ENCODE results near the gene ANKS1B. TPM values are rescaled to one million over a fixed set of nuclear protein-coding genes. Genes with fewer than 3 reads are reported as not detected.

ANKS1B gene
- total RNA-seq, 5 donors from 2014 or later (not counting 1 experiment from before 2014, with no cell fraction given): 0.18 to 0.47 (median 0.19) TPM; not detected in 2

DNA sequence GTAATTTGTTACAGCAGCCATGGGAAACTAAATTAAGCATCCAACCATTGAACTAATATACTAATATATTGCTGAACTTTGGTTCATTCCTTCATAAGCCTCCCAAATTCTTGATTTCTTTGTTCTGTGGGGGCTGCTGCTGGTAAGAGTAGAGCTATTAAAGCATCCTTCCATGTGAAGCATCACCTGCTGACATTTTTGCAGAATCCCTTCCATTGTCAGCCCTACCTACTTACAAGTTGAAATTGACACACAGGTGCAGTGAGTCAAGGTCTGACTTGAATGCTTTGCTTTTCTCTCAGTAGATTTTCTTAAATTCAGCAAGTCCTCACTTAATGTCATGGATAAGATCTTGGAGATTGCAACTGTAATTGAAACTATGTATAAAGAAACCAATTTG, 865.3 kb downstream of the ANKS1B start:
- no peaks in the 10 kb centered on the region for H3K36me3 Mint-ChIP-seq
- CTCF ChIA-PET: no interaction called here
- H3K36me3 ChIP-seq (ENCODE audit: control insufficient read depth in 2 of 2, extremely low read depth in 1 of 2, insufficient read depth in 1 of 2, low read length in 1 of 2): no peaks in the 10 kb centered on the region
- DNase-seq: no peak
- H3K4me1 ChIP-seq (ENCODE audit: control insufficient read depth in 1 of 2, extremely low read depth in 1 of 2, insufficient read depth in 2 of 2, low read length in 2 of 2): no peaks in the 10 kb centered on the region
- POLR2A ChIA-PET: no interaction called here
- H3K27me3 ChIP-seq (replicated peaks in 1 of 2; ENCODE audit: control insufficient read depth in 2 of 2, extremely low read depth in 1 of 2, insufficient read depth in 2 of 2, low read length in 1 of 2): no peaks in the 10 kb centered on the region
- H3K27ac ChIP-seq (ENCODE audit: low read length): no peak overlapping the region
- no peak overlapping the region for H3K4me3 Mint-ChIP-seq
- peaks cover 0 to 4% of the 10 kb centered on the region in 2 donors for H3K27me3 Mint-ChIP-seq
- peaks cover 0 to 9% (median 0%) of the 10 kb centered on the region in 3 donors for H3K9me3 Mint-ChIP-seq
- no peaks in the 10 kb centered on the region for H3K4me1 Mint-ChIP-seq
- ATAC-seq (replicated peaks in 1 of 4): no peak
- no peaks in the 10 kb centered on the region for H3K9me3 ChIP-seq
- no peak overlapping the region for H3K27ac Mint-ChIP-seq
- H3K4me3 ChIP-seq (ENCODE audit: control insufficient read depth in 1 of 2, extremely low read depth in 1 of 2, low read length in 1 of 2): no peak overlapping the region

GRCh38 chr12:99111600-99111999, 873.1 kb downstream of the ANKS1B start:
- no peaks in the 10 kb centered on the region for H3K36me3 ChIP-seq (ENCODE audit: control insufficient read depth in 2 of 2, extremely low read depth in 1 of 2, insufficient read depth in 1 of 2, low read length in 1 of 2)
- Mint-ChIP-seq H3K27me3 (no peaks in the 10 kb centered on the region), H3K9me3 (no peaks in the 10 kb centered on the region), H3K4me1 (no peaks in the 10 kb centered on the region), H3K27ac (no peak overlapping the region), H3K36me3 (no peaks in the 10 kb centered on the region), H3K4me3 (no peak overlapping the region)
- no peaks in the 10 kb centered on the region for H3K27me3 ChIP-seq (replicated peaks in 1 of 2; ENCODE audit: control insufficient read depth in 2 of 2, extremely low read depth in 1 of 2, insufficient read depth in 2 of 2, low read length in 1 of 2)
- no peaks in the 10 kb centered on the region for H3K4me1 ChIP-seq (ENCODE audit: control insufficient read depth in 1 of 2, extremely low read depth in 1 of 2, insufficient read depth in 2 of 2, low read length in 2 of 2)
- H3K9me3 ChIP-seq: no peaks in the 10 kb centered on the region
- H3K27ac ChIP-seq (ENCODE audit: low read length): no peak overlapping the region
- POLR2A ChIA-PET: no interaction called here
- DNase-seq (no peak), ATAC-seq (replicated peaks in 1 of 4) (no peak)
- H3K4me3 ChIP-seq (ENCODE audit: control insufficient read depth in 1 of 2, extremely low read depth in 1 of 2, low read length in 1 of 2): no peak overlapping the region
- CTCF ChIA-PET: no interaction called here
- no CpG with 5 or more reads among the region's 5 CpGs for WGBS (ENCODE audit: insufficient coverage)

GRCh38 chr12:99110868-99111267, 873.9 kb downstream of the ANKS1B start:
- no peak overlapping the region for H3K27ac ChIP-seq (ENCODE audit: low read length)
- Mint-ChIP-seq H3K27ac (no peak overlapping the region), H3K9me3 (no peaks in the 10 kb centered on the region), H3K27me3 (no peaks in the 10 kb centered on the region), H3K36me3 (no peaks in the 10 kb centered on the region), H3K4me1 (no peaks in the 10 kb centered on the region), H3K4me3 (no peak overlapping the region)
- WGBS (ENCODE audit: insufficient coverage): 64% methylated on average over 3 of the region's 3 CpGs
- H3K9me3 ChIP-seq: no peaks in the 10 kb centered on the region
- H3K4me1 ChIP-seq (ENCODE audit: control insufficient read depth in 1 of 2, extremely low read depth in 1 of 2, insufficient read depth in 2 of 2, low read length in 2 of 2): no peaks in the 10 kb centered on the region
- POLR2A ChIA-PET: no interaction called here
- DNase-seq (no peak), ATAC-seq (replicated peaks in 1 of 4) (no peak)
- no peak overlapping the region for H3K4me3 ChIP-seq (ENCODE audit: control insufficient read depth in 1 of 2, extremely low read depth in 1 of 2, low read length in 1 of 2)
- no peaks in the 10 kb centered on the region for H3K27me3 ChIP-seq (replicated peaks in 1 of 2; ENCODE audit: control insufficient read depth in 2 of 2, extremely low read depth in 1 of 2, insufficient read depth in 2 of 2, low read length in 1 of 2)
- H3K36me3 ChIP-seq (ENCODE audit: control insufficient read depth in 2 of 2, extremely low read depth in 1 of 2, insufficient read depth in 1 of 2, low read length in 1 of 2): no peaks in the 10 kb centered on the region
- CTCF ChIA-PET: no interaction called here

- no peaks in the 10 kb centered on the region for H3K9me3 Mint-ChIP-seq
- no peaks in the 10 kb centered on the region for H3K27me3 Mint-ChIP-seq
- no peaks in the 10 kb centered on the region for H3K9me3 ChIP-seq
- H3K27ac ChIP-seq (ENCODE audit: low read length): no peak overlapping the region
- ChIA-PET CTCF (interaction anchor here in 1 of 2 donors (0.6 kb wide), 1 partner anchor 12 kb away, joined by 3 read pairs; no protein-coding TSS in a partner anchor), POLR2A (no interaction called here)
- H3K27ac Mint-ChIP-seq: no peak overlapping the region
- no peak for DNase-seq
- no peaks in the 10 kb centered on the region for H3K4me1 Mint-ChIP-seq
- no peaks in the 10 kb centered on the region for H3K4me1 ChIP-seq (ENCODE audit: control insufficient read depth in 1 of 2, extremely low read depth in 1 of 2, insufficient read depth in 2 of 2, low read length in 2 of 2)
- WGBS (ENCODE audit: insufficient coverage): no CpG with 5 or more reads among the region's 2 CpGs
- no peak for ATAC-seq (replicated peaks in 1 of 4)
- no peak overlapping the region for H3K4me3 ChIP-seq (ENCODE audit: control insufficient read depth in 1 of 2, extremely low read depth in 1 of 2, low read length in 1 of 2)
- no peaks in the 10 kb centered on the region for H3K36me3 Mint-ChIP-seq
- H3K36me3 ChIP-seq (ENCODE audit: control insufficient read depth in 2 of 2, extremely low read depth in 1 of 2, insufficient read depth in 1 of 2, low read length in 1 of 2): no peaks in the 10 kb centered on the region
- no peaks in the 10 kb centered on the region for H3K27me3 ChIP-seq (replicated peaks in 1 of 2; ENCODE audit: control insufficient read depth in 2 of 2, extremely low read depth in 1 of 2, insufficient read depth in 2 of 2, low read length in 1 of 2)
- no peak overlapping the region for H3K4me3 Mint-ChIP-seq
Measured at GRCh38 chr12:99110212-99110611, 874.5 kb downstream of the ANKS1B start.

DNA sequence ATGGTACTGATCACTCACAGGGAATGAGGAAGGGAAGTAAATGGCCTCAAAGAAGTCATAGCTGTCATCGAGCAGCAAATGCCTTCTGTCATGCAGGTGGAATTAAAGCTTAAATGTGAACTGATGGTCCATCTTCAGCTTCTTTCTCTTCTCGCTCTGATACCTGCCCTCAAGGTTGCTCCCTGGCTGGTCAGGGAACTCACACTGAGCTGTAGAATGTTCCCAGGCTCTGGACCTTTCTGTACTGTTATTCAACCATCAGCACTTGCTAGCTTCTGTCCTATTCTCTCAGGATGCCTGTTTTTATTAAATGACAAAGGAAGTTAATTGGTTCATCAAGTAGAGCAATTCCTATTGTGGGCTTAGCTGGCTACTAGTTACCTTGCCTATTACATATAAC, 875.8 kb downstream of the ANKS1B start:
- no peak overlapping the region for H3K4me3 ChIP-seq (ENCODE audit: control insufficient read depth in 1 of 2, extremely low read depth in 1 of 2, low read length in 1 of 2)
- CTCF ChIA-PET: no interaction called here
- H3K36me3 ChIP-seq (ENCODE audit: control insufficient read depth in 2 of 2, extremely low read depth in 1 of 2, insufficient read depth in 1 of 2, low read length in 1 of 2): no peaks in the 10 kb centered on the region
- H3K27ac ChIP-seq (ENCODE audit: low read length): no peak overlapping the region
- H3K4me1 ChIP-seq (ENCODE audit: control insufficient read depth in 1 of 2, extremely low read depth in 1 of 2, insufficient read depth in 2 of 2, low read length in 2 of 2): no peaks in the 10 kb centered on the region
- Mint-ChIP-seq H3K36me3 (no peaks in the 10 kb centered on the region), H3K27ac (no peak overlapping the region), H3K9me3 (no peaks in the 10 kb centered on the region), H3K4me1 (no peaks in the 10 kb centered on the region), H3K4me3 (no peak overlapping the region), H3K27me3 (no peaks in the 10 kb centered on the region)
- no peaks in the 10 kb centered on the region for H3K9me3 ChIP-seq
- DNase-seq (no peak), ATAC-seq (replicated peaks in 1 of 4) (no peak)
- no peaks in the 10 kb centered on the region for H3K27me3 ChIP-seq (replicated peaks in 1 of 2; ENCODE audit: control insufficient read depth in 2 of 2, extremely low read depth in 1 of 2, insufficient read depth in 2 of 2, low read length in 1 of 2)
- POLR2A ChIA-PET: no interaction called here
- WGBS (ENCODE audit: insufficient coverage): 87% methylated on average over 2 of the region's 2 CpGs

GRCh38 chr12:99099786-99100185, 885.0 kb downstream of the ANKS1B start:
- no peaks in the 10 kb centered on the region for H3K36me3 ChIP-seq (ENCODE audit: control insufficient read depth in 2 of 2, extremely low read depth in 1 of 2, insufficient read depth in 1 of 2, low read length in 1 of 2)
- 50% methylated on average over 1 of the region's 2 CpGs for WGBS (ENCODE audit: insufficient coverage)
- H3K4me3 ChIP-seq (ENCODE audit: control insufficient read depth in 1 of 2, extremely low read depth in 1 of 2, low read length in 1 of 2): no peak overlapping the region
- no peak overlapping the region for H3K27ac ChIP-seq (ENCODE audit: low read length)
- ATAC-seq (replicated peaks in 1 of 4) (no peak), DNase-seq (no peak)
- Mint-ChIP-seq H3K27ac (no peak overlapping the region), H3K4me3 (no peak overlapping the region), H3K27me3 (peaks cover 3% of the 10 kb centered on the region in 2 donors), H3K4me1 (no peaks in the 10 kb centered on the region), H3K36me3 (no peaks in the 10 kb centered on the region), H3K9me3 (no peaks in the 10 kb centered on the region)
- no peaks in the 10 kb centered on the region for H3K4me1 ChIP-seq (ENCODE audit: control insufficient read depth in 1 of 2, extremely low read depth in 1 of 2, insufficient read depth in 2 of 2, low read length in 2 of 2)
- H3K27me3 ChIP-seq (replicated peaks in 1 of 2; ENCODE audit: control insufficient read depth in 2 of 2, extremely low read depth in 1 of 2, insufficient read depth in 2 of 2, low read length in 1 of 2): no peaks in the 10 kb centered on the region
- ChIA-PET CTCF (no interaction called here), POLR2A (no interaction called here)
- H3K9me3 ChIP-seq: no peaks in the 10 kb centered on the region

GRCh38 chr12:99097171-99097570, 887.6 kb downstream of the ANKS1B start:
- CTCF ChIA-PET: interaction anchor here in 1 of 2 donors (0.5 kb wide), 1 partner anchor 41 kb away, joined by 3 read pairs; no protein-coding TSS in a partner anchor
- POLR2A ChIA-PET: no interaction called here
- no peak for ATAC-seq (replicated peaks in 1 of 4)

More at GRCh38 chr12:99097171-99097570, 887.6 kb downstream of the ANKS1B start:
- no peaks in the 10 kb centered on the region for H3K9me3 Mint-ChIP-seq
- H3K4me3 Mint-ChIP-seq: no peak overlapping the region
- no peaks in the 10 kb centered on the region for H3K36me3 Mint-ChIP-seq
- Histone ChIP-seq H3K9me3 (no peaks in the 10 kb centered on the region), H3K4me3 (ENCODE audit: control insufficient read depth in 1 of 2, extremely low read depth in 1 of 2, low read length in 1 of 2) (no peak overlapping the region), H3K27me3 (replicated peaks in 1 of 2; ENCODE audit: control insufficient read depth in 2 of 2, extremely low read depth in 1 of 2, insufficient read depth in 2 of 2, low read length in 1 of 2) (no peaks in the 10 kb centered on the region), H3K36me3 (ENCODE audit: control insufficient read depth in 2 of 2, extremely low read depth in 1 of 2, insufficient read depth in 1 of 2, low read length in 1 of 2) (no peaks in the 10 kb centered on the region), H3K4me1 (ENCODE audit: control insufficient read depth in 1 of 2, extremely low read depth in 1 of 2, insufficient read depth in 2 of 2, low read length in 2 of 2) (no peaks in the 10 kb centered on the region), H3K27ac (ENCODE audit: low read length) (no peak overlapping the region)
- DNase-seq: no peak
- H3K27ac Mint-ChIP-seq: no peak overlapping the region
- no CpG with 5 or more reads among the region's 2 CpGs for WGBS (ENCODE audit: insufficient coverage)
- H3K4me1 Mint-ChIP-seq: no peaks in the 10 kb centered on the region
- peaks cover 3% of the 10 kb centered on the region in 2 donors for H3K27me3 Mint-ChIP-seq
